ENCODE measurements around the gene CCT3.

The CCT3 gene

DNA sequence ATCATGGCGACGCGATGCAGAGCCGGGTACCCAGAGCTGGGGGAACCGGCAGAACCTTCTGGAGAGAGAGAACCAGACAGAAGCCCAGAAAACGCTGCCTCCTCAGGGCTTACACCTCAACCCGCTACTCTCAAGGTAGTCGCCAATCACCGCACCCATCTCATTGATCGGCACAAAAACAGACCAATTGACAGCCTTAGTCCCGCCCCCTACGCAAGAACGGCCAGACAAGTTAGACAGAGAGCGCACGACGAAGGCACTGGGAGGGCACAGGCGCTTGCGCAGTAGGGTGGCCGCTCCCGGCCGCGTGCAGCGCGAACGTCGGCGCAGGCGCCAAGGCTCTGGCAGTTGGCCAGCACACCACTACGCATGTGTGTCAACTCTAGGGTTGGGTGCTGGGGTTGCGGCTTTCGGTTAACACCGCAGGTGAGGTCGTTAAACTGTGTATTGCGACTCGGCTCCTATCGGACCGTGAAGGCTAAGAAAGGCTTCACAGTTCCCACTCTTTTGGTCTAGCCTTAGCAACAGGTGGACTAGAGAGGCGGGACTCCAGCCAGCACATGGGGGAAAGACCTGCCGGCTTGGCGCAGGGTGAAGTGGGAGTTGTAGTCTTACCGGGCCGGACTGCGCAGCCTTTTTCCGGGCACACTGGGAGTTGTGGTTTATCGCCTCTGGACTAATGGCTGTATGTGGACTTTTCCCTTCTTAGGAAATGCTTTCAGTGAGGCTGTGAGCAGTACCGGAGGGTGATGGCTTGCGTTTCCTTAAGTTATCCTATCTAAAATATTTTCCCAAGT lies at the start of gene CCT3, which contains the start of gene TSACC:
CCT3 (minus strand) TSS at position 113 of the 797 bp plus-strand sequence; CDS start at position 5, 108 bp downstream.
TSACC (plus strand) TSS at position 347 of the 797 bp plus-strand sequence. CDS start 1,232 bp downstream, outside the sequence.
- H3K9me3 Mint-ChIP-seq, result no peaks in the 10 kb centered on the region
- peak within 1 kb of the TSS; percentile 97 for H3K27ac Mint-ChIP-seq
- peaks cover 46% of the 10 kb centered on the region for H3K36me3 Mint-ChIP-seq (ENCODE audit: low read depth)
- ATAC-seq (peak; percentile 97), DNase-seq (peak; percentile 100)
- peaks cover 5% of the 10 kb centered on the region for H3K27me3 Mint-ChIP-seq
- peaks cover 46% of the 10 kb centered on the region for H3K4me1 Mint-ChIP-seq
- peak within 1 kb of the TSS; percentile 100 for H3K4me3 Mint-ChIP-seq

DNA sequence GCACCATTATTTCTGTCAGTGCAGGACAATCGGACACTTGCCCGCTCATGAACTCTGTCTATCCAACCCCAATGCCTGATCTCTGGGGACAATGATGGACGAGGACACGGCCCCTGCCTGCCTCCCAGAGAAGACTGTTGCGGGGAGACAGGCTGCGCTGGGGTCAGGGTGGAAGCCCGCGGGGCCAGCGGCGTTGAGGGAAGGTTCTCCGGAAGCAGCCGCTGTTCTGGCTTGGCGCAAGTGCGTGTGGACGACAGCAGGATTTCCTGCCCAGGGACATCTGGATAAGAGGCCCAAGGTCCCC lies 49.7 kb upstream of the CCT3 start:
- Mint-ChIP-seq H3K4me1 (peaks cover 2% of the 10 kb centered on the region), H3K4me3 (no peak overlapping the region), H3K36me3 (ENCODE audit: low read depth) (no peaks in the 10 kb centered on the region), H3K27ac (no peak overlapping the region), H3K27me3 (peaks cover 39% of the 10 kb centered on the region), H3K9me3 (no peaks in the 10 kb centered on the region)
- DNase-seq (no peak), ATAC-seq (no peak)

- DNase-seq (no peak), ATAC-seq (no peak)
- Mint-ChIP-seq H3K27ac (no peak overlapping the region), H3K4me3 (no peak overlapping the region), H3K4me1 (peaks cover 2% of the 10 kb centered on the region), H3K36me3 (ENCODE audit: low read depth) (no peaks in the 10 kb centered on the region), H3K9me3 (no peaks in the 10 kb centered on the region), H3K27me3 (peaks cover 39% of the 10 kb centered on the region)
These were observed 49.1 kb upstream of the CCT3 start for GRCh38 chr1:156386949-156387869.

- no peaks in the 10 kb centered on the region for H3K9me3 Mint-ChIP-seq
- H3K27me3 Mint-ChIP-seq, result peaks cover 39% of the 10 kb centered on the region
- H3K36me3 Mint-ChIP-seq (ENCODE audit: low read depth), result no peaks in the 10 kb centered on the region
- peaks cover 2% of the 10 kb centered on the region for H3K4me1 Mint-ChIP-seq
- no peak for DNase-seq
- no peak overlapping the region for H3K27ac Mint-ChIP-seq
- ATAC-seq, result no peak
- H3K4me3 Mint-ChIP-seq, result no peak overlapping the region
These were observed 48.2 kb upstream of the CCT3 start for GRCh38 chr1:156386134-156386901.

DNA sequence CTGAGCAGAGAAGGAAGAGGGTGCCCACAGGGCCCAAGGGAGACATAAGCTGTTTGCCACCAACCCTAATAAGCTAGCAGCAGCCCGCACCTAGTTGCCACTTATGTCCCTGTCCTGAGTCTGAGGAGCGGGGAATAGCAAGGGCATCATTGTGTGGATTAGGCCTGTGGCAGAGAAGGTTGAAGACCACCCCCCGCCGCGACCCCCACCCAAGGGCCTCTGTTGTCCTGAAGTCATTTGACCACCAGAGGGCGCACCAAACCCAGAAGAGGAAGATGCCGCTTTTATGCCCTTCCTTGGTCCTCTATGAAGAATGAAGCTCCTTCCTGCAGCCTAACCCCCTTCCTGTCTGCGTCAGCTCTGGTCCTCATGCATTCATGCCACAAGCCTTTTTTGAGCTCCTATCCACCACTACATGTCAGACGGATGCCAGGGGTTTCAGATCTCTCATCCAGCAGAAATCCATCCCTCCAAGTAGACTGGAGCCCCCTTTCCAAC lies 47.5 kb upstream of the CCT3 start:
- DNase-seq (peak; percentile 77), ATAC-seq (peak; percentile 60)
- no peak overlapping the region for H3K4me3 Mint-ChIP-seq
- H3K36me3 Mint-ChIP-seq (ENCODE audit: low read depth), result no peaks in the 10 kb centered on the region
- no peak overlapping the region for H3K27ac Mint-ChIP-seq
- H3K27me3 Mint-ChIP-seq, result peaks cover 39% of the 10 kb centered on the region
- peaks cover 2% of the 10 kb centered on the region for H3K4me1 Mint-ChIP-seq
- no peaks in the 10 kb centered on the region for H3K9me3 Mint-ChIP-seq

DNA sequence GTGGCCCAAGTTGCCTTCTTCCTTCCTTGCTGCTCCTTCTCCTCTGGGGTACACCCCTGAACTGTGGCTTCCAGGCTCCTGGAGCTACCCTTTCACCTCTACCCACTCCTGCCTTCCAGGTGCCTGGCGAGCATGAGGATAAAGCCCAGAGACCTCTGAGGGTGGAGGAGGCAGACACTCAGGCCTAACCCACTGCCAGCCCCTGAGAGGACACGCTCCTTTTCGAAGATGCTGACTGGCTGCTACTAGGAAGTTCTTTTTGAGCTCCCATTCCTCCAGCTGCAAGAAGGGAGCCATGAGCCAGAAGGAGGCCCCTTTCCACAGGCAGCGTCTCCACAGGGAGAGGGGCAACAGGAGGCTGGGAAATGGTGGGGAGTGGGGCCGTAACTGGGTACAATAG lies 46.6 kb upstream of the CCT3 start:
- DNase-seq (no peak), ATAC-seq (no peak)
- H3K36me3 Mint-ChIP-seq (ENCODE audit: low read depth), result no peaks in the 10 kb centered on the region
- H3K27me3 Mint-ChIP-seq, result peaks cover 31% of the 10 kb centered on the region
- H3K9me3 Mint-ChIP-seq, result no peaks in the 10 kb centered on the region
- H3K4me3 Mint-ChIP-seq, result no peak overlapping the region
- H3K4me1 Mint-ChIP-seq, result peaks cover 2% of the 10 kb centered on the region
- H3K27ac Mint-ChIP-seq, result no peak overlapping the region

- no peaks in the 10 kb centered on the region for H3K36me3 Mint-ChIP-seq (ENCODE audit: low read depth)
- peaks cover 2% of the 10 kb centered on the region for H3K4me1 Mint-ChIP-seq
- no peak overlapping the region for H3K4me3 Mint-ChIP-seq
- no peak for ATAC-seq
- no peak for DNase-seq
- H3K27me3 Mint-ChIP-seq, result peaks cover 25% of the 10 kb centered on the region
- no peaks in the 10 kb centered on the region for H3K9me3 Mint-ChIP-seq
- H3K27ac Mint-ChIP-seq, result no peak overlapping the region
These were observed 45.9 kb upstream of the CCT3 start for GRCh38 chr1:156384007-156384406.

DNA sequence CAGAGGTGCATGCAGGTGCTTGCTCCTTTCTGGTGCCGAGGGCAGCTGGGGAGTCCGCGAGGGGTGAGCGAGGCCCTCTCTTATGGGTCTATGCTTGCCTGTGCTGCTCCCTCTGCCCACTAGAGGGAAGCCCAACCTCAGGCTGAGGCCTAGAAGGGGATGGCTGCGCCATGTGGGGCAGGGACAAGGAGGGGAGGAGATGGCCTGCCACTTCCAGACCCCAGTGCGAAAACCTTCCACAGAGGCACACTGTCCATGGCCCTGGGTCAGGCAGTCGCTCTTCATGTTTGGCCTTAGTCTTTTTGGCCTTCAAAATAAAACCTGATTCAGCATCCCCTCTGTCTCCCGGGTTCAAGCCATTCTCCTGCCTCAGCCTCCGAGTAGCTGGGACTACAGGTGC lies 44.9 kb upstream of the CCT3 start:
- ATAC-seq, result peak; percentile 89
- DNase-seq, result peak; percentile 72
- Mint-ChIP-seq H3K4me1 (peaks cover 2% of the 10 kb centered on the region), H3K4me3 (no peak overlapping the region), H3K27ac (no peak overlapping the region), H3K36me3 (ENCODE audit: low read depth) (no peaks in the 10 kb centered on the region), H3K27me3 (peaks cover 18% of the 10 kb centered on the region), H3K9me3 (no peaks in the 10 kb centered on the region)

DNA sequence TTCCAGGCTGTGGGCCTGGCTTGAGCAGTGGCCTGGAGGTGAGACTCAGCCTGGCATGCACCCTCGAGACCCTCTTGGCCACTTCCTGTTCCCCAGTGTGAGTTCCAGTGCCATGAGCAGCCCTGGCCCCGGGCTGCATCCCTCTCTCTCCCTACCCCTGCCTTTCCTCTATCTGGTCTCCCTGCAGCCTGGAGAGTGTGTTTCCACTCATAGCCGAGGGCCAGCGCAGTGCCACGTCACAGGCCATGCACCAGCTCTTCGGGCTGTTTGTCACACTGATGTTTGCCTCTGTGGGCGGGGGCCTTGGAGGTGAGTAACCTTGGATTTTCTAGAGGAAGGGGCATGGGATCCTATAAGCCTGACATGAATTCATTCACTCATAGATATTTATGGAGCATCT lies 44.5 kb upstream of the CCT3 start:
- ATAC-seq (no peak), DNase-seq (no peak)
- Mint-ChIP-seq H3K27ac (no peak overlapping the region), H3K4me1 (peaks cover 2% of the 10 kb centered on the region), H3K9me3 (no peaks in the 10 kb centered on the region), H3K36me3 (ENCODE audit: low read depth) (no peaks in the 10 kb centered on the region), H3K4me3 (no peak overlapping the region), H3K27me3 (peaks cover 15% of the 10 kb centered on the region)

GRCh38 chr1:156379420-156380165 lies 41.5 kb upstream of the CCT3 start:
- no peaks in the 10 kb centered on the region for H3K4me1 Mint-ChIP-seq
- peaks cover 11% of the 10 kb centered on the region for H3K27me3 Mint-ChIP-seq
- no peaks in the 10 kb centered on the region for H3K9me3 Mint-ChIP-seq
- ATAC-seq (no peak), DNase-seq (no peak)
- no peaks in the 10 kb centered on the region for H3K36me3 Mint-ChIP-seq (ENCODE audit: low read depth)
- no peak overlapping the region for H3K4me3 Mint-ChIP-seq
- H3K27ac Mint-ChIP-seq, result no peak overlapping the region

DNA sequence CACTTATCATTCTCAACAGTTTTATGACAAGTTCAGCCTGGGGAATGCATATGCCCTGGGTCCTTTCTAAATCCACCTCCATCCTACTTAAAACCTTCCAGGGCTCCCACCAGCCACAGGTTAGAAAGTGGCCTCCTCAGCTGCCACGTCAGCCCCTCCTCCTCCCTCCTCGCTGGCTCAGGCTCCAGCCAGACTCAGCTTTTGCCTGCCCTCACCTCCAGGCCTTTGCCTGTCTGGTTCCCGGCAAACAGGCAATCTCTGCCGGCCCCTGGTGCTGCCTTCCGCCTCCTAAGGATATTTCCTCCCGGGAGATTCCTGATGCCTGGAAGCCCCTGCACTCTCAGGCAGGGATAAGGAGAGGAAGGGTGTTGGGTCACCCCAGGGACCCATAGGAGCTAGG lies 40.5 kb upstream of the CCT3 start:
- Mint-ChIP-seq H3K4me3 (no peak overlapping the region), H3K4me1 (no peaks in the 10 kb centered on the region), H3K27me3 (peaks cover 15% of the 10 kb centered on the region), H3K9me3 (no peaks in the 10 kb centered on the region), H3K36me3 (ENCODE audit: low read depth) (no peaks in the 10 kb centered on the region), H3K27ac (no peak overlapping the region)
- ATAC-seq (no peak), DNase-seq (no peak)

GRCh38 chr1:156376958-156377919 lies 39.1 kb upstream of the CCT3 start:
- Mint-ChIP-seq H3K36me3 (ENCODE audit: low read depth) (no peaks in the 10 kb centered on the region), H3K4me3 (no peak overlapping the region), H3K9me3 (no peaks in the 10 kb centered on the region), H3K4me1 (no peaks in the 10 kb centered on the region), H3K27ac (no peak overlapping the region), H3K27me3 (peaks cover 20% of the 10 kb centered on the region)
- DNase-seq, result no peak
- ATAC-seq, result no peak

- H3K9me3 Mint-ChIP-seq, result no peaks in the 10 kb centered on the region
- no peak overlapping the region for H3K4me3 Mint-ChIP-seq
- ATAC-seq (no peak), DNase-seq (no peak)
- no peaks in the 10 kb centered on the region for H3K36me3 Mint-ChIP-seq (ENCODE audit: low read depth)
- no peak overlapping the region for H3K27ac Mint-ChIP-seq
- H3K27me3 Mint-ChIP-seq, result peaks cover 26% of the 10 kb centered on the region
- no peaks in the 10 kb centered on the region for H3K4me1 Mint-ChIP-seq
These were observed 38.1 kb upstream of the CCT3 start for GRCh38 chr1:156376146-156376545.

Measured in activated naive CD8-positive, alpha-beta T cell treated with anti-CD3 and anti-CD28 coated beads, Interleukin-2, amount 50 U/mL, for 24 hours (primary cell).